Osteoblast (primary cell): ENCODE results near the gene CELF1. TPM values are rescaled to one million over a fixed set of nuclear protein-coding genes. Genes with fewer than 3 reads are reported as not detected.

Experiments
- DNase-seq: peaks from one replicate; pipeline ENCODE4 v3.0.0; 2011; ENCODE audit warnings: low spot score, mixed read lengths; ENCODE audit not compliant: insufficient read length; ENCODE audit errors: missing footprints
- H2AFZ ChIP-seq: 2 replicates; pipeline ENCODE4 v1.6.0; 2011; ENCODE audit warnings: mild to moderate bottlenecking, low read length
- H3K27ac ChIP-seq: 2 replicates; pipeline ENCODE4 v1.5.1; 2011; ENCODE audit warnings: mild to moderate bottlenecking, low read depth, low read length, moderate library complexity
- H3K27me3 ChIP-seq: 2 replicates; pipeline ENCODE4 v1.6.0; 2012; ENCODE audit warnings: mild to moderate bottlenecking, control low read depth, inconsistent platforms, low read length, moderate library complexity; ENCODE audit not compliant: insufficient read depth
- H3K36me3 ChIP-seq: 2 replicates; pipeline ENCODE4 v1.5.1; 2011; ENCODE audit warnings: mild to moderate bottlenecking, low read length, control low read depth, moderate library complexity; ENCODE audit not compliant: insufficient read depth
- H3K4me1 ChIP-seq: 2 replicates; pipeline ENCODE4 v1.5.1; 2011; ENCODE audit warnings: mild to moderate bottlenecking, low read length, control low read depth, moderate library complexity; ENCODE audit not compliant: insufficient read depth
- H3K4me2 ChIP-seq: 2 replicates; pipeline ENCODE4 v1.6.0; 2011; ENCODE audit warnings: mild to moderate bottlenecking, low read length; ENCODE audit not compliant: insufficient read depth
- H3K4me3 ChIP-seq: fragments of 200-600 bp; sonication (generic); 3 replicates; pipeline ENCODE4 v1.5.1; 2012; ENCODE audit warnings: mild to moderate bottlenecking, low read length, inconsistent platforms; ENCODE audit not compliant: insufficient read depth
- H3K79me2 ChIP-seq: 2 replicates; pipeline ENCODE4 v1.6.0; 2012; ENCODE audit warnings: mild to moderate bottlenecking, low read length, control low read depth, inconsistent platforms; ENCODE audit not compliant: insufficient read depth
- H3K9me3 ChIP-seq: 2 replicates; pipeline ENCODE4 v1.5.1; 2011; ENCODE audit warnings: low read depth, low read length, control low read depth
- H4K20me1 ChIP-seq: 2 replicates; pipeline ENCODE4 v1.6.0; 2012; ENCODE audit warnings: mild to moderate bottlenecking, low read length, control low read depth; ENCODE audit not compliant: insufficient read depth
- CTCF ChIP-seq: IDR thresholded peaks from 2 replicates; pipeline ENCODE4 v1.5.1; 2011; ENCODE audit warnings: mild to moderate bottlenecking, low read depth, low read length, moderate library complexity; ENCODE audit errors: extremely low read depth
- total RNA-seq: library from RNA; depleted of rRNA; stranded (reverse); fragments of >200 nt; gene quantifications from 2 replicates; pipeline ENCODE4 v1.2.3, GENCODE V29; 2012

The CELF1 gene
- total RNA-seq, 1 donor: 148 TPM

- peaks cover 99% of the 10 kb centered on the region for H3K79me2 ChIP-seq
- peaks cover 8% of the 10 kb centered on the region for H3K36me3 ChIP-seq
- no peaks in the 10 kb centered on the region for H3K9me3 ChIP-seq
- no peak for DNase-seq
- no peak for TF ChIP-seq CTCF
- H3K4me1 ChIP-seq: peaks cover 18% of the 10 kb centered on the region
- H3K4me2 ChIP-seq: no peak overlapping the region
- H2AFZ ChIP-seq: no peak overlapping the region
- H3K4me3 ChIP-seq: no peak overlapping the region
- no peaks in the 10 kb centered on the region for H3K27me3 ChIP-seq
- H4K20me1 ChIP-seq: peaks cover 44% of the 10 kb centered on the region
- no peak overlapping the region for H3K27ac ChIP-seq
Observed at GRCh38 chr11:47503227-47503626, 49.7 kb downstream of the CELF1 start.

GRCh38 chr11:47502767-47503166 lies 50.2 kb downstream of the CELF1 start:
- no peak overlapping the region for H2AFZ ChIP-seq
- H3K4me3 ChIP-seq: no peak overlapping the region
- no peak overlapping the region for H3K27ac ChIP-seq
- DNase-seq: no peak
- peaks cover 43% of the 10 kb centered on the region for H4K20me1 ChIP-seq
- no peak overlapping the region for H3K4me2 ChIP-seq
- peaks cover 14% of the 10 kb centered on the region for H3K4me1 ChIP-seq
- H3K27me3 ChIP-seq: no peaks in the 10 kb centered on the region
- no peaks in the 10 kb centered on the region for H3K9me3 ChIP-seq
- TF ChIP-seq CTCF: no peak
- peaks cover 98% of the 10 kb centered on the region for H3K79me2 ChIP-seq
- peaks cover 8% of the 10 kb centered on the region for H3K36me3 ChIP-seq

GRCh38 chr11:47501101-47501500 lies 51.8 kb downstream of the CELF1 start:
- no peaks in the 10 kb centered on the region for H3K9me3 ChIP-seq
- DNase-seq: no peak
- H4K20me1 ChIP-seq: peaks cover 35% of the 10 kb centered on the region
- no peak overlapping the region for H3K4me2 ChIP-seq
- no peak overlapping the region for H2AFZ ChIP-seq
- no peaks in the 10 kb centered on the region for H3K27me3 ChIP-seq
- H3K79me2 ChIP-seq: peaks cover 98% of the 10 kb centered on the region
- no peak overlapping the region for H3K4me3 ChIP-seq
- TF ChIP-seq CTCF: no peak
- H3K36me3 ChIP-seq: peaks cover 14% of the 10 kb centered on the region
- H3K27ac ChIP-seq: no peak overlapping the region
- peaks cover under 1% of the 10 kb centered on the region for H3K4me1 ChIP-seq

- no peak for DNase-seq
- H3K4me3 ChIP-seq: no peak overlapping the region
Observed at GRCh38 chr11:47500121-47500520, 52.8 kb downstream of the CELF1 start.

More at GRCh38 chr11:47500121-47500520, 52.8 kb downstream of the CELF1 start:
- no peak for TF ChIP-seq CTCF
- Histone ChIP-seq H2AFZ (no peak overlapping the region), H3K79me2 (peaks cover 98% of the 10 kb centered on the region), H3K27me3 (no peaks in the 10 kb centered on the region), H4K20me1 (peaks cover 39% of the 10 kb centered on the region), H3K4me1 (peaks cover 9% of the 10 kb centered on the region), H3K9me3 (no peaks in the 10 kb centered on the region), H3K4me2 (no peak overlapping the region), H3K27ac (no peak overlapping the region), H3K36me3 (peaks cover 14% of the 10 kb centered on the region)
